ENCODE results near the gene S100A8.
"Not testable (repeated sequence)": the region's sequence is repeated elsewhere in the genome, so short reads cannot be mapped to it uniquely, and the experiment has no call there.

The S100A8 gene

DNA sequence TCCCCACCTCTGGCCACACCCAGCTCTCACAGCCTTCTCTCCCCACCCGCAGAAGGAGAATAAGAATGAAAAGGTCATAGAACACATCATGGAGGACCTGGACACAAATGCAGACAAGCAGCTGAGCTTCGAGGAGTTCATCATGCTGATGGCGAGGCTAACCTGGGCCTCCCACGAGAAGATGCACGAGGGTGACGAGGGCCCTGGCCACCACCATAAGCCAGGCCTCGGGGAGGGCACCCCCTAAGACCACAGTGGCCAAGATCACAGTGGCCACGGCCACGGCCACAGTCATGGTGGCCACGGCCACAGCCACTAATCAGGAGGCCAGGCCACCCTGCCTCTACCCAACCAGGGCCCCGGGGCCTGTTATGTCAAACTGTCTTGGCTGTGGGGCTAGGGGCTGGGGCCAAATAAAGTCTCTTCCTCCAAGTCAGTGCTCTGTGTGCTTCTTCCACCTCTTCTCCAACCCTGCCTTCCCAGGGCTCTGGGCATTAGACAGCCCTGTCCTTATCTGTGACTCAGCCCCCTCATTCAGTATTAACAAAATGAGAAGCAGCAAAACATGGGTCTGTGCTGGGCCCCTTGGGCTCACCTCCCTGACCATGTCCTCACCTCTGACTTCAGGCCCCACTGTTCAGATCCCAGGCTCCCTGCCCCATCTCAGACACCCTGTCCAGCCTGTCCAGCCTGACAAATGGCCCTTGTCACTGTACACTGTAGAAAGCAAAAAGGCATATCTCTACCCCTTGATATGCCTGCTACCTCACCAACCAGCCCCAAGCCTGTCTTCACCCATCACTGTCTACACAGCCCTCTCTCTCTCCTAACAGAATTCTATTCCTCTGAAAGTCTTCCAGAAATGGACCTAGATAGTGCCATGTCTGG is 30.0 kb downstream of the S100A8 start:
- no peak for DNase-seq

DNA sequence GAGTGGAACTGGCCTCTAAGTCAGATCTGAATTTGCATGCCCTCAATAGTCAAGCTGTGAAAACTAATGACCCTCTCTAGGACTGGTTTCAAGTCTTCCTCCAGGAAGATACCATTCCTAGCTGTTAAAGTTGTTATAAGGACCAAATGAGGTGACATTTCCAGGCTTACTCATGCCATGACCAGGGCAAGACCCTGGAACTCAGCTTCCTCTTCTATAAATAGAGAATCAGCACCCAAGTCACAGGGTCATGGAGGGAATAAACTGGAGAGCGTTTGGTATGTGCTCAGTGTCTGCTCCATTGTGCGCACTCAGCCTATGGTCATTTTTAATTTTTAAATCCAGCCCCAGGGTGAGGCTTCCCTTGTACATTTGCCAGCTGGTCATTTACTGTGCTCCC is 30.7 kb downstream of the S100A8 start:
- DNase-seq, result peak; percentile 71

DNA sequence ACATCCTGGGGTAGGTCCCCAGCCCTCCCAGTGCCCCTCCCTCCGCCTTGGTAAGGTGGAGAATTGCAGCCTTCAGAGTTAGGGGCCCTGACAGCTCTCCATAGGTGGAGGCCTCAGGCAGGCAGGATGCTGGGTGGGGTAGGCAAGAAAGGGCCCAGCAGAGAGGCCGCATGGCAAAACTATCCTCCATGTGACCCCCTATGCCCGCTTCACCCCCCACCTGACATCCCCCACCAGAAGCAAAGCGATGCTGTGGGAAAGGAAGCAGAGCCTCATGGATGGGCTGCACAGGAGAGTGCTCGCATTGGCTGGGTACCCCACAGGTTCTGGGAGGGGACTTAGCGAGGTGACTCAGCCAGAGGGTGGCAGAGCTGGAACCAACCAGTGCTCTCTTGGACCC is 31.6 kb downstream of the S100A8 start:
- DNase-seq, result no peak

DNA sequence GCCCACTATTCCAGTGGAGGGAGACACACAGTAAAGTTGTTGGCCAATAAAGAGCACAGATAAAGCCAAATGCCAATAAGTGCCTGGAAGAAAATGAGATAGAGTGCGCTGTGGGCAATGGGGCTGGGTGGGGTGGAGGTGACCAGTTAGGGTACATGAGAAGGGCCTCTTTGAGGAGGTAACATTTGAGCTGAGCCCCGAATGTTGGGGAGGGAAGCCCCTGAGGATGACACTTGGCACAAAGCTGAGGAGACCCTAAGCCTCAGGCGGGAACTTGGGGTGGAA is 32.2 kb downstream of the S100A8 start:
- no peak for DNase-seq

DNA sequence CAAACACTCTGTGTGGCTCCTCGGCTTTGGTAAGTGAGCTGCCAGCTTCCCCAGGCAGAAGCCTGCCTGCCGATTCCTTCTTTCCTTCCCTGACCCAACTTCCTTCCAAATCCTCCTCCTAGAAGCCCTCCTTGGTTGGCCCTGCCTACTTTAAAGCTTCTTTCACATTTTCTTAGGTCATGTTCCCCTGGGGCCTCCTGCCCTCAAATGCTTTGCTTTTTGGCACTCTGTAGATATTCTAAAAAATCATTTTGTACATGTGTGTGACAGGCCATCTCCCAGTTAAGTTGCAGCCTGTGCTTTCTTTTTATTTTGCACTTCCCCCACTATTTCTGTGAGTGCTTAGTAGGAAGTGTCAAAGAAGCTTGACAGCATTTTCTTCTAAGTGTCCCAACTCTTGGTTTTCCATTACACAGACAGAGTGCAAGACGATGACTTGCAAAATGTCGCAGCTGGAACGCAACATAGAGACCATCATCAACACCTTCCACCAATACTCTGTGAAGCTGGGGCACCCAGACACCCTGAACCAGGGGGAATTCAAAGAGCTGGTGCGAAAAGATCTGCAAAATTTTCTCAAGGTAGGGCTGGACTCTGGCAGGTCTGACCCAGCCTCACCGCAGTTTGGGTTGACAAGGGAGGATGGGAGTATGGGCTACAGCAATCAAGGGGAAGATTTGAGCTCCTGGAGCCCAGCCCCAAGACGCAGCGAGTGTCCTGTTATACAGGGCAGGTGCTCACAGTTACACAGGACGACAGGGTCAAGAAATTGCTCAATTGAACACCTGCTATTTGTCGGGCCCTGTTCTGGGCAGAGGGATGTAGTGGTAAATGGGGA is 32.8 kb downstream of the S100A8 start, which contains the start of gene S100A9:
TSS of gene S100A9 (plus strand) at position 2 of the 838 bp plus-strand sequence. CDS start at position 432, 430 bp downstream.
- peak; percentile 60 for DNase-seq

DNA sequence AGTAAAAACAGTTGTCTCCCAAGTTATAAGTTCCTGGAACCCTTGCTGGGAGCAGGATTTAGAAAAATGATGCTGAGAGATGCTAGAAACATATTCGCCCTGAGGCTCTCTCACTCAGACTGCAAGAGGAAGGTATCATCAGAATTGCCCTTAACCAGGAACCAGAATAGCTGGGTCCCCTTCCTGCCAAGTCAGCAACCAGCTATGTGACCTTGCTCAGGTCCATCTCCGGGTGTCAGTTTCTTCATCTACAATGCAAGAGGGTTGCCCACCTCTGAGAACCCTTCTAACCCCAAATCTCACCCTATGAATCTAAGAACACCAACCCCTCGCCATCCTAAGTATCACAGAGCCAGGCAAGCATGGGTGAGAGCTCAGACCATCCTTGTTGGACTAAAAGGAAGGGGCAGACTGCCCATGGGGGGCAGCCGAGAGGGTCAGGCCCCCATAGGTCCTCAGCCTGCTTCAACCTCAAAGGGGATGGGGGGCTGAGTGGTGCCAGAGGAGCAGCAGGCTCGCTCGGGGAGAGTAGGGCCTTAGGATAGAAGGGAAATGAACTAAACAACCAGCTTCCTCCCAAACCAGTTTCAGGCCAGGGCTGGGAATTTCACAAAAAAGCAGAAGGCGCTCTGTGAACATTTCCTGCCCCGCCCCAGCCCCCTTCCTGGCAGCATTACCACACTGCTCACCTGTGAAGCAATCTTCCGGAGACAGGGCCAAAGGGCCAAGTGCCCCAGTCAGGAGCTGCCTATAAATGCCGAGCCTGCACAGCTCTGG is 33.6 kb downstream of the S100A8 start:
- DNase-seq, result peak; percentile 94

DNA sequence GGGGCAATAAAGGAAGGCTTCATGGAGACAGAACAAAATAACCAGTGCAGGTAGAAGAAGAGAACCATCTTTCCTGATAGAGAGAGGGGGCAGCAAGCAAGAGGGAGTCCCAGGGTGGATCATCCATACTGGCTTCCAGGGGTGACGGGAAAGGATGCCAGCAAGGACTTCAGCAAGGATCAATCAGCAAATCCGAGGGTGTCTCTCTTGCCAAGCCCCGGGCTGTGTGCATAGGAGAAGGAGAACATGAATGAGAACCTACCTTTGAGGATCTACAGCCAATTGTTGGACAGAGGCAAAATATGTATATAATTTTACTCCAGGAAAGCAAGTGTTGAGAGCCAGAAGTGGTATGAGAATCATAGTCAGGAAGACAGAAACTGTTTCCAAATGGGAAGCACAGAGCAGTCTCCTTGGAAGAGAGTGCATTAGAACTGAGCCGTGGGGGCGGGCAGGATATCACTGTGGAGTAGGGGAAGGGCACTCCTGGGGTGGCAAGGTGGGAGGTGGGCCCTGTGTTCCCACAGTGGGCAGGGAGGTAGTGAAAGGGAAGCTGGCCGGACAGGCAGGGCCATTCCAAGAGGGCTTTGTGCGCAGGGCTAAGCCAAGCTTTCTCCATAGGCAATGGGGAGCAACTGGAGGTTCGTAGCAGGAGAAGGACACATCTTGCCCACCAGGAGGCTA is 34.3 kb downstream of the S100A8 start:
- no peak for DNase-seq

DNA sequence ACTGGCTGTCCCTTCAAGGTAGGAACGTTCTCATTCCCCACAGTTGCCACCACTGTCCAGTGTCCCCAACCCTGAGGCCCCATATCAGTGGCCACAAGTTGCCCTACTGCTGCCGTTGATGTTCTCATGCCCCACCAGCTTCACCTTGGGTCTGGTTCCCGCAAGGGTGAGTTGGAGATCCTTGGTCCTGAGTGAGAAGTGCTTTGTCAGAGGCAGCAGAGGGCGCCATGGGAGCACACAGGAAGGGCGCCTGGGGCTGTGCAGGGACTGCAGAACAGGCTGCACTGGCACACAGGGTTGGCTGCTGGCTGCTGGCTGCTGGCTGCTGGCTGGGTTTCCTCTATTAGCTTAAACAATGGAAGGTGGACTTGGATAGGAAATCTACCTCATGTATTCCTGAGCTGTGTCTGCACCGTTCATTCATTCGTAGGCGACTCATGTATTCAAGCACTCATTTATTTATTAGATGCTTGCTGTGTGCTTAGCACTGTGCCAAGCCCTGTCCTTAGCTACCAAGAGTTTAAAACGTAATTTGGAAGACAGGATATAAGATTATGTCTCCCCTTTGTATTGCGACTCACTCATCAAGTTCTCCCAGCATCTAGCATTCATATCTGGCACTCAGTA is 35.3 kb downstream of the S100A8 start:
- peak; percentile 89 for DNase-seq

DNA sequence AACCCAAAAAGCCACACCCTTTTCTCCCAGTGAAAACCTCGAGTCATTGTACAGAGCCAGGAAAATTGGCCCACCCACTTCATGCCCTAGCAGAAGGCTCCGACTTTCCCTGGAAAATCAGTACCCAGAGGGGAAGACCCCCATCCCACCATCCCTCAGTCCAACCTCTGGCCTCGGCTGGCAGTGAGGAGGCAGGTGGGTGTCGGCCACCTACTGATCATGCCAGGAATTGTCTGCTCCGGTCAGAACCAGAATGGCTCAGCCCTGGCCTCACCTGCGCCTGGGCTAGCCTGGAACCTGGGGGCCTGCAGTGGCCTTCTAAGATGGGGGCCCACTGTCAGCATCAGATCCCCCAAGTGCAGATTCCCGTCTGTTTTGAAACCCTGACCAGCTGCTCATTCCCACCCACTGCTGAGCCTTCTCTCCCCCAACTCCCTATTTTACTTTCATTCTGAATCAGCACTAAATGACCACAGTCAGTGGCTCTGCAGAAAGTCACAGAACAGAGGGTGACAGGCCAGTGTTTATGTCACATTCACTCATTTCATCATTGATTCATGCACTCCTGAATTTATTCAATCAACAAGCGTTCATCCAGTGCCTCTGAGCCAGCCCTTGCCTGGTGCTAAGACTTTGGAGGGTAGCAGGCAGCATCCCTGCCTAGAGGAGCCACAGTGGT is 36.2 kb downstream of the S100A8 start:
- no peak for DNase-seq

DNA sequence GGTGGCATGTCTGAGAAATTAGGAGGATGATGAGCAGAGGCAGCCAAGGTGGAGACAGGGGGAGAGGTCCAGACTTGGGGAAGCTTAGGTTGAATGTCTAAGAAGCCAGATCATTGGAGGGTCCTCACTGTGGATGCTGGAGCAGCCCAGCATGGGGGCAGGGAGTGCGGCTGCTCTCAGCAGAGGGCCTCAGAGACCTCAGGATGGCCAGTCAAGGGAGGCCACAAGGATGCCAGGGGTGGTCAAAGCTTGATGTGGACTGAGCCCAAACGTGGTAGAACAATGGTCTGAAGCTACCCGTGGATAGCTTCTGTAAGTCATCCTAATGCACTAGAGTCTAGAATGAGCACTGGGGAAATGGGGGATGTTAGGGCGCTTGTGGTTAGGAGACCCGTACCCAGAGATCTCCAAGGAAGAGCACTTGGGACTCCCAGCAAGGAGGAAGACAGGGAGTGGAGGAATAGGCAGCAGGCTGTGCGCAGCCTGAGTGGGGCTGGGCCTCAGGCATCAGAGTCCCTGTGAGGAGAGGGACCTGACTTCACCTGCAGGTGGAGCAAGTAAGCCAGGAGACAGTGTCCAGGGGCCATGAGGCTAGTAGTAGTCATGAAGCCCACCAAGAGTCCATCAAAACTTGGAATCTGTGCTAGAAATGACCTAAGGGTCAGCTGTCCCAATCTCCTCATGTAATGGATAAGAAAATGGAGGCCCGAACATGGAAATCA is 37.5 kb downstream of the S100A8 start:
- no peak for DNase-seq

DNA sequence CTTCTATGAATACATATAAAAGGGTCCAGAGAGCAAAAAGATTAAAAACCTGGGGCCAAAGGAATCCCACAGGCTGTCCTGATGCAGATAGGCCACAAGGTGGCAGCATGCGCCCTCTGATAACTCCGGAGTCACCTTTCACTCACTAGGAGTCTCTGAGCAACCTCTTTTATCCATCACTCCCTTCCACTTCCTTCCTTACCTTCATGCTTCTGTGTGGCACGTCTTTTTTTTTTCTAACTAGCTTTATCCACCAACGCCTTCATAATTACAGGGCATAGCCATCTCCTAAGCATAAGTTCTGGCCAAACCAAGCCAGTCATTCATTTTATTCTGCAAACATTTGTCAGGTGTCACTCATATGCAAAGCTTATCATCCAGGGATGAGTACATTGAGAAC is 38.4 kb downstream of the S100A8 start:
- peak; percentile 81 for DNase-seq

DNA sequence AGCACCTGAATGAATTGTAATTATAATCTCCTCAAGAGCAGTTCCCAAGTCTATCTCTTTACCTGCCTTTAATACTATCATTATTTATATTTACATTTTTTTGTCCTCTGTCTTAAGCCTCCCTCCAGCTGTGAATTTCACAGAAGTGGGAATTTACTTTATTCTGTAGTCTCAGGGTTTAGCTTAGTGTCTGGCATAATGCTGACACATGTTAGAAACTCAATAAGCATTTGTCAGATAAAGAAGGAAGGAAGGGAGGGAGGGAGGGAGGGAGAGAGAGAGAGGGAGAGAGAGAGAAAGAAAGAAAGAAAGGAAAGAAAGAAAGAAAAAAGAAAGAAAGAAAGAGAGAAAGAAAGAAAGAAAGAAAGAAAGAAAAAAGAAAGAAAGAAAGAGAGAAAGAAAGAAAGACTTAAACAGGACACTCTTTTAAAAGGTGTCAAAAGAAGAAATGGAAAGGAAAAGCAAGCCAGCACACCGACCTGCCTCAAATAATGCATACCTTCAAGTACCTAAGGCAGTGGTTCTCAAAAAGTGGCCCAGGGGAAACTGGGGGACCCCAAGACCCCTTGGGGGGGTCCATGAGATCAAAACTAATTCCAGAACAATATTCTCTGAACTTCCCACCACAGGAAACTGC is 40.4 kb downstream of the S100A8 start:
- no peak for DNase-seq

DNA sequence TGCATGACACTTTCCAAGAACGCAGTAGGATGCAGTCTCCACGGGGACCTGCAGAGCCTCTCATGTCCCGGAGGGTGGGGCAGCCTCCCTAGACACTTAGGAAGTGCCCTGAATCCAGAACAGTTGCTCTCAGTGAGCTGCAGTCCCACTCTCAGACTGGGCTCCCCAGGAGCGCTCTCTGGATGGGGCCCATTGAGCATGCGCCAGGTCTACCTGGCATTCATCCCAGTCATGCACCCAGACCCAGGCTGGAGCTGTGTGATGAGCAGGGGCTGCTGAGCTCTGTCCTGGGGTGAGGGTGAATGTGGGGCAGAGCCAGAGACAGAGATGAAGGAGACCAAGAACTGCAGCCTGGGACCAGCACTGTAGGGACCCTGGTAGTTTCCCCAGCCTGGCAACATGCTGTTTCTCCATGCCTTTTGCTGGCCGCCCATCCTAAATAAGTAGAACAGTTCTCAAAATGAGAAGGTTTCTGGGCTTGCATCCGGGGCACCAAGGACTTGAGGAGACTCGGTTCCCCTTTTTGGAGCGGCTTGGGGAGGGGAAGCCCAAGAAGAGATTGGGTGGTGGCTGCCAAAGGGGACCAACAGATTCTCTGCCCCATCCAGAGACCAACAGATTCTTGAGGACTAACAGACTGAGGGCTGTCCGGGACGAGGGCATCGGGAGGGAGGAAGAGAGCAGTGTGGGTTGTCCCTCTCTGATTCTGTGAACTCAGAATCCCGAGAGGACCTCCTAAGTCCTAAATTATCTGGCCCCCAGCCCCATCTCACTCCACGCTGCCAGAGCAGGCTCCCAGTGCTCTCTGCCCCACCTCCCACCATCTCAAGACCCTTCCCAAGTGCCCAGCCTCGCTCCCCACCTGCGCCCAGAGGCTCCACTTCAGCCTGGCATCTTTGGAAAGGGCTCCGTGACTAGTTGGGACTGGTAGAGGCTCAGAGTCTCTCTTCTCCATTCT is 41.2 kb downstream of the S100A8 start:
- DNase-seq, result no peak

DNA sequence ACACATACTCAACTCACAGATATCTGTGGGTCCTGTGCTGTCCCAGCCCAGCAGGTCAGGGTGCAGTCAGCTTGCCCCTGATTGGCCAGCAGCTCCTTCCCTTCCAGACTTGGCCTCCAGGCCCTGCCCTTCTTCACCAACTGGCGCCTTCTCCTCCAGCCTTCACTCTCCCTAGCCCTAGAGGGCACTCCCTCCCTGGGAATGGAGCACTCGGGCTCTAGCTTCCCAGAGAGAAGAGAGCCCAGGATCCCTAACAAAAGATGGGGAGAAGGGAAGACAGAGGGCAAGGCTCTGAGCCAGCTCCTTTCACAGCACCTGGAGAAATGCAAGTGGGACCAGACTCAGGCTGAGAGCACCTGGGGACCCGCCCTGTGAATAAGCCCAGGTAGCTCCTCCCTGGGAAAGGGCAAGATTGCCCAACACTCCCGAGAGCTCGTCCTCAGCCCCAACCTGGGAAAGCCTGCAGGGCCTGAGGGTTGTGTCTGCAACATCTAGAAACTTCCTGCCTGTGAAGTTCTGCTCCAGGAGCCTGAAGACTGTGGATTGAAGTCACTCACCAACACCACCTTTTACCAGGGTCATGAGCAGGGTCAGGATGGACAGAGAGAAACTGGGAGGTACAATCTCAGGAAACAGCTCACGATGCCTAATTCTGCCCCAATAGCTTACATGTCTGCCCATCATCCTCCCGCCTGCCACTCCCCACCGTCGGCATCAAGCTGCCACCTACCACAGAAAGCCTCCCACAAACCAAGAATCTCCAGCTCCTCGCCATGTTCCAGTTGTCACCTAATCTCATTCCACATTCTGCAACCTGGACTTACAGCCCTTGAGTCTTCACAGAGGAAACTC is 42.1 kb downstream of the S100A8 start, which contains the start of gene PGLYRP4:
TSS of gene PGLYRP4 (minus strand) at position 331 of the 852 bp plus-strand sequence. CDS start 909 bp downstream, outside the sequence.
- DNase-seq, result no peak

DNA sequence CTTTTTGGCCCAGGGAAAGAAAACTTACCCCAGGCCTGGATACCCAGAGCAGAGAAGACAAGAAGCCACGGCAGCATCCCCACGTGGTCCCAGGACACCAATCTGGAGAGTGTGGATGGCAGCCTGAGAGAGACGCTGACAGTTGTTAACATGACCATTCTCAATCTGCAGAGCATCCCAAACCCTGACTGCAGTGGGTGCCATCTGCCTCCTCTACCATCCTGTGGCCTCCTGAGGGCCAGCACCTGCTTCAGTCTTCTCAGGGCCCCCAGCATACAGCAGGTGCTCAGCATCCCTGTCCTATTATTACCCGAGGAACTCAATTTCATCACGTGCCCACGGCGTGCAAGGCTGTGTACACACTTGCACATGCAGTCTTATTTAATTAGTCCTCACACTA is 43.0 kb downstream of the S100A8 start:
- DNase-seq, result no peak

DNA sequence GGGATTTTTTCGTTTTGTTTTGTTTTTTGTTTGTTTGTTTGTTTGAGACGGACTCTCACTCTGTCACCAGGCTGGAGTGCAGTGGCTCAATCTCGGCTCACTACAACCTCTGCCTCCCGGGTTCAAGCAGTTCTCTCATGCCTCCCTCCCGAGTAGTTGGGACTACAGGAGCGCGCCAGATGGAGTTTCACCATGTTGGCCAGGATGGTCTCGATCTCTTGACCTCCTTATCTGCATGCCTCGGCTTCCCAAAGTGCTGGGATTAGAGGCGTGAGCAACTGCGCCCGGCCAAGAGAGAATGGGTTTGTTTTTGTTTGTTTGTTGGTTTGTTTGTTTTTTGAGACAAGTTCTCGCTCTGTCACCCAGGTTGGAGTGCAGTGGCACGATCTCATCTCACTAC is 43.8 kb downstream of the S100A8 start:
- DNase-seq, result not testable (repeated sequence)

DNA sequence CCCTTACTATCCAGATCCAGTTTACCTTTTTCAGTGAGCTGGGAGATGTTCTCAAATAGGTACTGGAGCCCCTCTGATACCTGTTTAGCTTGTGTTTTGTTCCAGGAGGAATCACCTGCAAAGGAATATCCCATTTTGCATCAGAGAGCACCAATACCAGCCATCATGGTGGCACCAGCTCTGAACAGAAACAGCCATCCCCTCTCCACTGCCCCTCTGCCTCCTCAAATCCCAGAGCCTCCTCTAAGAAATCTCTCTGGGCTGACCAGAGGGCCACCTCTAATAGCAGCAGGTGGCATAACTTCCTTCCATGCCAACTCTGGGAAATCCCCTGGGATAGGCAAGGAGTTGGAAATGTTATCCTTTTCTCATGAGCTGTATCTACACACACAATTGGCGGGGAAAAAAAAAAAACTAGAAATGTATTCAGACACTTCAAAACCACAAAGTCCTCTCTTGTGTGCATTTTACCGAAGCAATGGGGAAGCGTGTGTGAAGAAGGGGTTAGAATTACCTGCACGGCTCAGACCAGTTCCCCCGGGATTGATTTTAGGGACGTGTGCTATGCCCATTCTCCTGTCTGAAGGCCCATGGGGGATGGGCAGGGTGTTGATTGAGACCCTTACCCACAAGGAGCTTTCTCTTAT is 44.7 kb downstream of the S100A8 start:
- no peak for DNase-seq

Measured in suppressor macrophage treated with lipopolysaccharide for 4 hours (primary cell).